HG03520 (cell line): ENCODE data around the gene LGALS3.

Source experiments
- ATAC-seq: cut with Tn5 transposase; IDR thresholded peaks from one replicate; pipeline ENCODE4 v1.9.1; 2021; ENCODE audit warnings: mild to moderate bottlenecking, moderate library complexity; ENCODE audit not compliant: unreplicated experiment

LGALS3 gene

GRCh38 chr14:55114720-55115119 lies 14.3 kb upstream of the LGALS3 start:
- ATAC-seq: no peak

- no peak for ATAC-seq
Measured at GRCh38 chr14:55115460-55115859, 13.6 kb upstream of the LGALS3 start.

GRCh38 chr14:55115861-55116245 lies 13.2 kb upstream of the LGALS3 start:
- ATAC-seq: no peak

- no peak for ATAC-seq
Measured at GRCh38 chr14:55116246-55117030, 12.6 kb upstream of the LGALS3 start.

GRCh38 chr14:55117803-55118441 lies 11.1 kb upstream of the LGALS3 start:
- no peak for ATAC-seq

- ATAC-seq: no peak
Measured at GRCh38 chr14:55118761-55119160, 10.3 kb upstream of the LGALS3 start.

- no peak for ATAC-seq
Measured at GRCh38 chr14:55120571-55121495, 8.2 kb upstream of the LGALS3 start.

GRCh38 chr14:55121628-55122439 lies 7.2 kb upstream of the LGALS3 start:
- ATAC-seq: no peak

- ATAC-seq: no peak
Measured at GRCh38 chr14:55122440-55122986, 6.5 kb upstream of the LGALS3 start.

- no peak for ATAC-seq
Measured at GRCh38 chr14:55123101-55123500, 6.0 kb upstream of the LGALS3 start.

- no peak for ATAC-seq
Measured at GRCh38 chr14:55123852-55124639, 5.0 kb upstream of the LGALS3 start.

GRCh38 chr14:55124774-55125386 lies 4.2 kb upstream of the LGALS3 start:
- ATAC-seq: no peak

GRCh38 chr14:55125403-55125802 lies 3.6 kb upstream of the LGALS3 start:
- no peak for ATAC-seq

GRCh38 chr14:55126034-55126433 lies 3.0 kb upstream of the LGALS3 start:
- ATAC-seq: no peak

GRCh38 chr14:55126932-55127459 lies 2.1 kb upstream of the LGALS3 start:
- ATAC-seq: no peak

GRCh38 chr14:55127460-55127951 lies 1.5 kb upstream of the LGALS3 start:
- ATAC-seq: no peak

GRCh38 chr14:55128386-55129085 lies 516 bp upstream of the LGALS3 start:
- ATAC-seq: no peak
